Uterus (tissue), 2 donors: ENCODE measurements around the gene GLI1.

ENCODE experiments used
- POLR2A ChIP-seq, 2 donors: fragments of 450-650 bp; IDR thresholded peaks; one replicate each; pipeline ENCODE4 v1.6.1; 2016; ENCODE audit warnings: antibody characterized with exemption in 2 of 2, mild to moderate bottlenecking in 1 of 2, moderate library complexity in 1 of 2
- TF ChIP-seq, protein P1 (sequence below), 4 experiments: fragments of 200-600 bp in 2 of 4; fragments of 450-650 bp in 2 of 4; sonication (generic) in 2 of 4; IDR thresholded peaks; one replicate each; pipeline ENCODE4 v1.5.1; 2016 to 2019; ENCODE audit warnings: antibody characterized with exemption in 4 of 4, mild to moderate bottlenecking in 2 of 4, moderate library complexity in 1 of 4

DNA sequence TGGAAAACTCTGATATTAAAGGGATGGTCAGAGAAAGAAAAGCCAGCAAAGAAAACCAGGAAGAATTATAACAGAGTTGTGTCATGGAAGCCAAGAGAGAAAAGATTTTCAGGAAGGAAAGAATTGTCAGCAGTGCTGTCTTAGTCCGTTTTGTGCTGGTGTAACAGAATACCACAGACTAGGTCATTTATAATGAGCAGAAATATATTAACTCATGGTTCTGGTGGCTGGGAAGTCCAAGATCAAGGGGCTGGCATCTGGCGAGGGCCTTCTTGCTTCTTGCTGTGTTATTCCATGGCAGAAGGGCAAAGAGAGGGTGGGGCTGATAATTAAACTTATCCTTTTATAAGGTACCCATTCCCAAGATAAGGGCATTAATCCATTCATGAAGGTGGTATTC is 10.9 kb upstream of the GLI1 start:
- TF ChIP-seq, protein P1, sequence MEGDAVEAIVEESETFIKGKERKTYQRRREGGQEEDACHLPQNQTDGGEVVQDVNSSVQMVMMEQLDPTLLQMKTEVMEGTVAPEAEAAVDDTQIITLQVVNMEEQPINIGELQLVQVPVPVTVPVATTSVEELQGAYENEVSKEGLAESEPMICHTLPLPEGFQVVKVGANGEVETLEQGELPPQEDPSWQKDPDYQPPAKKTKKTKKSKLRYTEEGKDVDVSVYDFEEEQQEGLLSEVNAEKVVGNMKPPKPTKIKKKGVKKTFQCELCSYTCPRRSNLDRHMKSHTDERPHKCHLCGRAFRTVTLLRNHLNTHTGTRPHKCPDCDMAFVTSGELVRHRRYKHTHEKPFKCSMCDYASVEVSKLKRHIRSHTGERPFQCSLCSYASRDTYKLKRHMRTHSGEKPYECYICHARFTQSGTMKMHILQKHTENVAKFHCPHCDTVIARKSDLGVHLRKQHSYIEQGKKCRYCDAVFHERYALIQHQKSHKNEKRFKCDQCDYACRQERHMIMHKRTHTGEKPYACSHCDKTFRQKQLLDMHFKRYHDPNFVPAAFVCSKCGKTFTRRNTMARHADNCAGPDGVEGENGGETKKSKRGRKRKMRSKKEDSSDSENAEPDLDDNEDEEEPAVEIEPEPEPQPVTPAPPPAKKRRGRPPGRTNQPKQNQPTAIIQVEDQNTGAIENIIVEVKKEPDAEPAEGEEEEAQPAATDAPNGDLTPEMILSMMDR (IDR thresholded peaks at IDR 0.05), result no peak
- TF ChIP-seq POLR2A (IDR thresholded peaks at IDR 0.05), result no peak
